ENCODE data around the gene OR1I1. TPM values are rescaled to one million over a fixed set of nuclear protein-coding genes. Genes with fewer than 3 reads are reported as not detected.

OR1I1 gene
- total and polyA plus RNA-seq, 3 donors from 2014 or later: not detected

DNA sequence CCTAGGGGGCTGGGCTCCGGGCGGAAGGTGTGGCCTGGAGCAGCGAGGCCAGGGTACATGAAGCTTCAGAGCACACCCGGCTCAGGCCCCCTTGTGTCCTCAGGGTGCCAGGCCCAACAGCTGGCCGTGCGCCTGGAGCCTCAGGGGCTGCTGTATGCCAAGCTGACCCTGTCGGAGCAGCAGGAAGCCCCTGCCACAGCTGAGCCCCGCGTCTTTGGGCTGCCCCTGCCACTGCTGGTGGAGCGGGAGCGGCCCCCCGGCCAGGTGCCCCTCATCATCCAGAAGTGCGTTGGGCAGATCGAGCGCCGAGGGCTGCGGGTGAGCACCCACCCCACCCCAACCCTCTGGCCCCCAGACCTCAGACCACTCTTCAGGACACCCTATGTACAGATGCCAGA lies 28.4 kb downstream of the OR1I1 start:
- Histone ChIP-seq H3K36me3 (ENCODE audit: low read depth, missing control alignments) (no peaks in the 10 kb centered on the region), H3K9me3 (no peaks in the 10 kb centered on the region), H3K27me3 (no peaks in the 10 kb centered on the region), H3K27ac (no peak overlapping the region), H3K4me1 (peaks cover 16% of the 10 kb centered on the region), H3K4me3 (no peak overlapping the region)
- no peak for TF ChIP-seq POLR2A (IDR thresholded peaks at IDR 0.05)
- TF ChIP-seq, protein P1, sequence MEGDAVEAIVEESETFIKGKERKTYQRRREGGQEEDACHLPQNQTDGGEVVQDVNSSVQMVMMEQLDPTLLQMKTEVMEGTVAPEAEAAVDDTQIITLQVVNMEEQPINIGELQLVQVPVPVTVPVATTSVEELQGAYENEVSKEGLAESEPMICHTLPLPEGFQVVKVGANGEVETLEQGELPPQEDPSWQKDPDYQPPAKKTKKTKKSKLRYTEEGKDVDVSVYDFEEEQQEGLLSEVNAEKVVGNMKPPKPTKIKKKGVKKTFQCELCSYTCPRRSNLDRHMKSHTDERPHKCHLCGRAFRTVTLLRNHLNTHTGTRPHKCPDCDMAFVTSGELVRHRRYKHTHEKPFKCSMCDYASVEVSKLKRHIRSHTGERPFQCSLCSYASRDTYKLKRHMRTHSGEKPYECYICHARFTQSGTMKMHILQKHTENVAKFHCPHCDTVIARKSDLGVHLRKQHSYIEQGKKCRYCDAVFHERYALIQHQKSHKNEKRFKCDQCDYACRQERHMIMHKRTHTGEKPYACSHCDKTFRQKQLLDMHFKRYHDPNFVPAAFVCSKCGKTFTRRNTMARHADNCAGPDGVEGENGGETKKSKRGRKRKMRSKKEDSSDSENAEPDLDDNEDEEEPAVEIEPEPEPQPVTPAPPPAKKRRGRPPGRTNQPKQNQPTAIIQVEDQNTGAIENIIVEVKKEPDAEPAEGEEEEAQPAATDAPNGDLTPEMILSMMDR (IDR thresholded peaks at IDR 0.05): no peak
- intact Hi-C loops (cut with DNase I; ENCODE audit: low total_unique reads): no loop called here
- WGBS, 2 donors: 83 to 90% methylated on average over 2 to 17 of the region's 17 CpGs
- no peak for DNase-seq

DNA sequence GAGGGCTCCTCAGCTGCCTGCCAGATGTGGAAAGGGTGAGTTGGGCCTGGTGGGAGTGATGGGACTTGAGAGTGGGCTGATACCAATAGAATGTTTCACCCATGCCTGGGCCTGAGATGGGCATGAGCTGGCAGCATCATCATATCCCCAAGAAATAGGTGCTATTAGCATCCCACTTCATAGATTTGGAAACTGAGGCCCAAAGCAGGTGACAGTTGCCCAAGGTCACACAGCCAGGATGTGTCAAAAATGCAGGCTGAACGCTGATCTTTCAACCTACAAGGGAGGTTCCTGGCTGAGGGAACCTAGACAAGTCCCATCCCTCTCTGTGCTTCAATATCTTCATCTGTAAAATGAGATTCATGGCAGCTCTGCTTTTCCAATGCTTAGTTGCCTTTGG lies 29.7 kb downstream of the OR1I1 start:
- WGBS, 2 donors: 88% methylated on average over 1 of the region's 1 CpG
- Histone ChIP-seq H3K27ac (no peak overlapping the region), H3K4me1 (peaks cover 16% of the 10 kb centered on the region), H3K36me3 (ENCODE audit: low read depth, missing control alignments) (no peaks in the 10 kb centered on the region), H3K4me3 (no peak overlapping the region), H3K27me3 (no peaks in the 10 kb centered on the region), H3K9me3 (no peaks in the 10 kb centered on the region)
- no peak for TF ChIP-seq POLR2A (IDR thresholded peaks at IDR 0.05)
- TF ChIP-seq, protein P1 (IDR thresholded peaks at IDR 0.05): no peak
- no peak for DNase-seq
- intact Hi-C loops (cut with DNase I; ENCODE audit: low total_unique reads): no loop called here

DNA sequence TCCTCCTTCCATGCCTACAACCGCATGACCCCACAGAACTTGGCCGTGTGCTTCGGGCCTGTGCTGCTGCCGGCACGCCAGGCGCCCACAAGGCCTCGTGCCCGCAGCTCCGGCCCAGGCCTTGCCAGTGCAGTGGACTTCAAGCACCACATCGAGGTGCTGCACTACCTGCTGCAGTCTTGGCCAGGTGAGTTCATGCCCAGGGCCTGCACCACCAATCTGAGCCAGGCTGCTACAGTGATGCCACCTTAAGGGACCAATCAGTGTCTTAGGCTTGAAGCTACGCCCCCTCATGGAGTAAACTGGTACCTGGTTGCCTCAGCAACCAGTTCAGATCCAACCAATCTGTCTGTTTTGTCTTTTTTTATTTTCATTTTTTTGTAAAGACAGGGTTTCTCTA lies 30.4 kb downstream of the OR1I1 start:
- 92 to 94% methylated on average over 11 of the region's 11 CpGs for WGBS, 2 donors
- intact Hi-C loops (cut with DNase I; ENCODE audit: low total_unique reads): no loop called here
- no peaks in the 10 kb centered on the region for H3K36me3 ChIP-seq (ENCODE audit: low read depth, missing control alignments)

DNA sequence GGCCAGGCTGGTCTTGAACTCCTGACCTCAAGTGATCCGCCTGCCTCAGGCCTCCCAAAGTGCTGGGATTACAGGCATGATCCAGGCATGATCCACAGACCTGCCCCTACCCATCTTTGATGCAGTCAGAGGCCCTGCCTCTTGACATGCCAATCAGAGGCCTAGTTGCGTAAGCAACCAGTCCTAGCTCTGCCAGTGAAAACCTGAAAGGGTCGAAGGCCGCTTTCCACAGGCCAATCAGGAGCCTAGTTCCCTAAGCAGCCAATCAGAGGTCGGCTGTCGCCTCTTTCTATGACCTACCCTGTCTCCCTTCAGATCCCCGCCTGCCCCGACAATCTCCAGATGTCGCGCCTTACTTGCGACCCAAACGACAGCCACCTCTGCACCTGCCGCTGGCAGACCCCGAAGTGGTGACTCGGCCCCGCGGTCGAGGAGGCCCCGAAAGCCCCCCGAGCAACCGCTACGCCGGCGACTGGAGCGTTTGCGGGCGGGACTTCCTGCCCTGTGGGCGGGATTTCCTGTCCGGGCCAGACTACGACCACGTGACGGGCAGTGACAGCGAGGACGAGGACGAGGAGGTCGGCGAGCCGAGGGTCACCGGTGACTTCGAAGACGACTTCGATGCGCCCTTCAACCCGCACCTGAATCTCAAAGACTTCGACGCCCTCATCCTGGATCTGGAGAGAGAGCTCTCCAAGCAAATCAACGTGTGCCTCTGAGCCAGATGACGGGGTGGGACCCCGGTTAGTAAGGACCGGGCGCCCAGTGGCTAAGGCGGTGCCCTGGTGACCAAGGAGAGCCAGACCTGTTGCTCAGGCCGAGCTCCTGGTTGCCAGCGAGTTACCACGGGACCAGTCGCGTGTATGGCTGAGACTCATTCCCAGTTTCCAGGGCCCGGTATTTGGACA lies 31.5 kb downstream of the OR1I1 start:
- peak; percentile 84 for DNase-seq
- intact Hi-C loops (cut with DNase I; ENCODE audit: low total_unique reads): no loop called here
- Histone ChIP-seq H3K9me3 (no peaks in the 10 kb centered on the region), H3K27me3 (no peaks in the 10 kb centered on the region), H3K27ac (peak overlapping the region; percentile 50 to 55), H3K36me3 (ENCODE audit: low read depth, missing control alignments) (no peaks in the 10 kb centered on the region), H3K4me1 (peaks cover 8% of the 10 kb centered on the region), H3K4me3 (peak overlapping the region; percentile 36 to 56)
- TF ChIP-seq, protein P1 (IDR thresholded peaks at IDR 0.05): no peak
- no peak for TF ChIP-seq POLR2A (IDR thresholded peaks at IDR 0.05)
- WGBS, 2 donors: 42 to 71% methylated on average over 7 to 57 of the region's 58 CpGs

More for the DNA sequence above, 30.4 kb downstream of the OR1I1 start:
- Histone ChIP-seq H3K4me3 (no peak overlapping the region), H3K27me3 (no peaks in the 10 kb centered on the region), H3K27ac (no peak overlapping the region), H3K9me3 (no peaks in the 10 kb centered on the region), H3K4me1 (peaks cover 16% of the 10 kb centered on the region)
- no peak for DNase-seq
- TF ChIP-seq POLR2A (IDR thresholded peaks at IDR 0.05): no peak
- TF ChIP-seq, protein P1 (IDR thresholded peaks at IDR 0.05): no peak

Measured in testis (tissue), 3 donors.